Stimulated activated naive CD4-positive, alpha-beta T cell treated with Interleukin-2 at 50 U/mL for 16 hours (primary cell): ENCODE data around the gene SNX33.
A peak's percentile ranks its signal among the peaks of the same experiment; 100 is the strongest.
"Not testable (repeated sequence)": the region's sequence is repeated elsewhere in the genome, so short reads cannot be mapped to it uniquely, and the experiment has no call there.

Source experiments
- DNase-seq: peaks from one replicate; lab custom pipeline; 2025; lab: John Stamatoyannopoulos, UW

The SNX33 gene

DNA sequence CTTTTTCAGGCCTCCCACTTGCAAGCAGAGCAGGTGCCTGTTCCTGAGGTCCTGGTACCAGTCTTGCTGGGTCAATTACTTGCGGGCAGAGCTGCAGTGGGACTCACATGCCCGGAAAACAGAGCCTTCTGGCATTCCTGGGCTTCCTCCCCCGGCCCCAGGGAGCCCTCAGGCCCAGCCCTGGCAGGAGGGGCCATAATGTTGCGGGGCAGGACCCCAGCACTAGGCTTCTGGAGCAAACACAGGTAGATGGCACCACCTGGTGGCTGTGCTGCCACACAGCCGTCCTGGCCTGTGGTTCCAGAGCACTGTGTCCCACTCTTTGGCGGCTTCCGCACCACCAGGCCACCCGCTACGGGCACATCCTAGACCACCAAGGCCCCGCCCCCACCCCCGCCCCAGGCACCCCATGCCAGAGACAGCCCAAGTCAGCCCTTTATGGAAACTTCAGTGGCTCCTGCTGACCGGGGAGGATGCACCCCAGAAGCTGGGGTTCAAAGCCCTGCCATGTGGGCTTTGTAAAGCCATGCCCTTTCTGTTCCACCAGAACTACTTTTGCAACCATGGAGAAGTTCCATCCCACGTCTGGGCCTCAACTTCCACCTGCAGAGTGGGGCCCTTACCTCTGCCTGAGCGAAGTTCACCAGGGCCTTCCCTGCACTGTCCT is 36.1 kb downstream of the SNX33 start:
- peak; percentile 46 for DNase-seq

DNA sequence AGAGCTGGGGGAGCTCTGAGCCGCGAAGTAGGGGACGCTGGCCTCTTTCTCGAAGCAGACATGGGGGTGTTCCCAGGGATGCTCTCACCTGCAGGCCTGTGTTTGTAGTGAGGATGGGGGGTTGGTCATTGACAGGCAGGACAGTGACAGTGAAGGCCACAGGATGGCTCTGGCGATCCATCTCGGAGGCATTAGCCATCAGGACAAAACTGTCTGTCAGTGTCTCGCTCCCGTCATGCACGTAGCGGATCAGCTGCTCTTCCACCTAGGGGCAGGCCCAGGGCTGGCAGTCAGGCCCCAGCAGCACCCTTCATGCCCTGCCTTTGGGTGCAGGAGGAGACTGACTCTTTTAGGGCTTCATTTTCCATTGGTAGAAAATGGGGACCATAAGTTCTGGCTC is 36.9 kb downstream of the SNX33 start:
- DNase-seq, result no peak

DNA sequence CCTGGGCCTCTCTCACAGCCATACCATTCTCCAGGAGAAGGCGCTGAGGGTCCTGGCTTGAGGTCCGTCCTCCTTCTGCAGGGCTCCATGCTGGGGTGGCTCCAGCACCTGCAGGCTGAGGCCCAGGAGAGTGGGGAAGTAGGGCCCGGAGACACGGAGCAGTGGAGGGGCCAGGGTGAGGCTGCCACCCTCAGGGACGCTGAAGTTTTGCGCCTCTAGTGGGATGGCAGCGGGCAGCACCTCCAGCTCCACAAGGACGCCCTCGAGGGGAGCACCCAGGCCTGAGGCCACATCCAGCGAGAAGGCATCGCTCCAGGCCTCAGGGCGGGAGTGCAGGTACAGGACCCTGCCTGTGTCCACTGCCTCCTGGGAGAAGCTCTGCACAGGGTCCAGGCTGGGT is 37.5 kb downstream of the SNX33 start:
- DNase-seq, result no peak

DNA sequence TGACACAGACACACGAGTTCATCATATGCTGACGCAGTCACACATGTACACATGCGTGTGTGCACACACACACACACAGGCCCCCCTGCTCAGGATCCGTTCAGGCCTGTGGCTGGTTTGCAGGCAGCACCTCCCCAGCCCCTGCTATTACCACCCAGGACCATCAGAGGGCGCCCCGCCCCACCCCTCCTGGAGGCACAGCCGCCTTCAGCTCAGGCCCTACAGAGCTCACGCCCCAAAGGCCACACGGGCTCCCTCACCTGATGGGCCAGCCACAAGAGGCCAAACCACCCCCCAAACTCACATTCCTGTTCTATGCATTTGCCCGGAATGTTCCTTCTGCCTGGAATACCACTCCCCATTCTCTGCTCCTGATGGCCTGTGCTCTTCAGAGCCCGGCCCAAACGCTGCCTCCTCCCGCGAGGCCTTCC is 38.5 kb downstream of the SNX33 start:
- peak; percentile 67 for DNase-seq

DNA sequence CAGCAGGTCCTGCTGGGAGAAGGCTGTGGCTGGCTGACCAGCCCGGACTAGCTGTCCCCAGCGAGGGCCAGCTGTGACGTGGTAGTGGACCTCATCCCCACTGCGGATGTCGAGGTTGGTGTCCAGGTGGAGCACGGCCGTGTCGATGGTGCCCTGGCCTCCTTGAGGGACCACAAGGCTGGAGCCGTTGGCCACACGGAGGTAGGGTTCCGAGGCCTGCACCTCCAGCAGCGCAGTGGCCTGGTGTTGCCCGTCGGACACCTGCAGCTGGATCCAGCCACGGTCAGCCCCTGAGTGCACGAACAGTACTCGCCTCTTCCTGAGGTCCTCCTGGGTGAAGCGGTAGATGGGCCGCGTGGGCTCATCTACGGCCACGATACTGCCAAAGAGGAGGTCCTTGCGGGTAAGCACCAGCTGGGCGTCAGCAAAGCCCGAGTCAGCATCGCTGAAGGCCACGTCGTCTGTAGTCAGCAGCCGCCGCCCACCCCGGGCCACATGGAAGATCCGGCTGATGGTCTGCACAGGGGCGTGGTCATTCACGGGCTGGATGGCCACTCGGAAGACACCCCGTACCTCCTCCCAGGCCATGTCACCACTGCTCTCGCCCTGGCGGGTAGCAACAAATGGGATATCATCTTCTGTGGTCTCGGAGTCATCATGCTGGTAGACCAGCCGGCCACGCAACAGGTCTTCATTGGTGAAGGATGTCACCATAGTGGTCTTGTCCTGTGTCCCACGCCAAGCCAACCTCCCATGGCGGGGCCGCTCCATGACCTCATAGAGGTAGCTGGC is 40.0 kb downstream of the SNX33 start:
- DNase-seq, result no peak

DNA sequence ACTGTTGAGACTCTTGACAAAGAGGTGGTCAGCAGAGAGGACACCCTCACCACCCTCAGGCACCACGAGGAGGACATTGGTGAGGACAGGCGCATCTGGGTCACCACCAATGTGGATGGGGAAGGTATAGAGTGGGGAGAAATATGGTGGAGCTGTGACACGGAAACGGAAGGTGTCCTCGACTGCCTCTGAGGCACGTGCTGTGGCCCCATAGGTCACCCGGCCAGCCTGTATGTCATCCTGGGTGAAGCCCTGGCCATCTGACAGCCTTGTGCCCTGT is 40.5 kb downstream of the SNX33 start:
- DNase-seq, result no peak

DNA sequence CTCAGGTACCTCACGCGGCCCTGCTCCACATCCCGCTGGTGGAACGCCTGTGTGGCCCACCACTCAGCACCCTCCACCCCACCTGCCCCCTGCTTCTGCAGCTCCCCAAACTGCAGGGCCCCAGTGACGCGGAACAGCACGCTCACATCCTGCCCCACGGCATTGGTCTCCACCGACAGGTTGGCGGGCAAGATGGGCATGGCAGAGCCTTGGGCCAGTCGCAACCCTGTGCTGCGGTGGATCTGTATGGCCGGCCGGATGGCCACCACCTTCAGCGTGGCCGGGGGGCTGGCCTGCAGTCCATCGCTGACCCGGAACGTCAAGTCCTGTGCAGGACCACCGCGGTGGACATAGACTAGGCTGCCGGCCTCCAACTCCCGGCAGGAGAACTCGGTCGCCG is 41.1 kb downstream of the SNX33 start:
- DNase-seq, result no peak

DNA sequence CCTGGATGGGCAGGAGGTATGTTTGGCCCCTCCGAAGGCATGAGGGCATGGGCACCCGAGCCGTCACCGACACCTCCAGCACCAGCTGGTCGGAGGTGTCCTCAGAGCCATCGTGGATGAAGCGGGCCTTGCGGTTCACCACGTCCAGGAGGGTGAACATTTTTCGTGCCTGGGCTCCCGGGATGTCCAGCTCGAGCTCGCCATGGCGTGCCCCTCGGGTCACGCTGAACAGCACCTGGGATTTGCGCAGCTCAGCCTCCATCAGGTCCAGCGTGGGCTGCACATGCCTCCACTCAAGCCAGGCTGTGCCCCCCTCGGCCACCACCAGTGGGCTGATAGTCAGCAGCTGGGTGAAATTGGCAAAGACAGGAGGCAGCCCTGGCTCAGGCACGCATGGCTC is 41.7 kb downstream of the SNX33 start:
- DNase-seq, result not testable (repeated sequence)

DNA sequence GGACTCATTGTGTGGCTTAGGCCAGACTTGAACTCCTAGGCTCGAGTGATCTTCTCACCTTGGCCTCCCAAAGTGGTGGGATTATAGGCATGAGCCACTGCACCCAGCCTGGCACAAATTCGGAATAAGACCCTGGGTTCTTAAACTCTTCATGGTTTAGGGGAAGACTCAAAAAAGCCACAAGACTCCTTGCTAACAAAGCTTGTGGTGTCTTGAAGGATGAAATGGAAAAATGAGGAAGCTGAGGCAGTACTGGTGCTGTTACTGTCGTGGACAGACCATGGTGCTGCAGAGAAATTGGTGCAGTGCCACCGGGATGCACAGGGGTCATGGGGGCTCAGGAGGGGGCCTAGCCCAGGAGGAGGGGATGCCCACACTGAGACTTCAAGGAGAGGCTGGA is 44.6 kb downstream of the SNX33 start:
- DNase-seq, result not testable (repeated sequence)

DNA sequence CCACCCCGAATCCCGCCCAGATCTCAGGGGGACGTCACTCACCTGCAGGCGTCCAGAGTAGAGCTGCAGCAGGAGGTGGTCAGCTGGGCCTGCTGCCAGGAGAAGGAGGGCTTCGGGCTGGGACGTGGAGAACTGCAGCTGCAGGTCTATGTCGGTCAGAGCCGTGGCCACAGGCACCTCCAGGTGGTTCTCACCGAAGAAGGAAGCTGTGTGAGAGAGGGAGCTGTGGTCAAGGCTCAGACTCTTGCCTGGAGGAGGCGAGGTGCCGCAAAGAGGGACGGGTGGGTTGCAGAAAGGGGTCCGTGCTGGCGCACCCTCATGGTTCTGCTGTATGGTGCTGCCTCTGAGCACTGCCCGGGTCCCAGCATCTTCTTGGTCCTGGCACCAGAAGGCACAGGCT is 45.3 kb downstream of the SNX33 start:
- not testable (repeated sequence) for DNase-seq

DNA sequence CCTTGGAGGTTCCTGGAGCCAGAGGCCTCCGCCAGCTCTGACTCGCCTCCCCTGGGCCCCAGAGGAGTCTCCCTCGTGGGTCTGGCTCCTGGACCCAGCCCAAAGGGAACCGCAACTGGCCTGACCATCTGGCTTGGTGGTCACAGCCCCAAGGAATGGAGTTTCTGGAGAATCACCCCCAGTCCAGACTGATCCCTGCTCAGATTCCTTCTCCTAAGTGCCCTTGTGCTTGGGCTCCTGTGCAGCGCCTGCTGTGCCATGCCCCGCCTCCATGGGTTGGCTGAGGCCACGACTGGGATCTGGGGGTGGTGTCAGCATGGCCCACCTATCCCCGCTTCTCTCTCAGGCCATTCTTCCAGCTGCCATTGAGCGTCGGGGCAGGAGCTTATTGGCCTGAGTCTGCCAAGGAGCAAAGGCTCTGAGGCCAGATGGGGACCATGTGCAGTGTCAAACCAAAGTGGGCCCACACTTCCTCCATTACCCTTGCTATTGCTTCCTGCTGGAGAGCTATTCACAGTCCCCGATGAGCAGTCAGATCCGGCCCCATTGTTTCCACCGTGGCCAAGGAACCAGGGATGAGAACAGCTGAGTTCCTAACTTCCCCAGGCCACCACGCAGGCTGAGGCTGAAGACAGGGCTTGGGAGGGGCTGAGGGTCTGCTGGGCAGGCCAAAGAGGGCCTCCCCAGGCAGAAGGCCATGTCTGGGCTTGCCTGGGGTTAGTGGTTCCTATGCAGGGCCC is 46.0 kb downstream of the SNX33 start:
- no peak for DNase-seq

DNA sequence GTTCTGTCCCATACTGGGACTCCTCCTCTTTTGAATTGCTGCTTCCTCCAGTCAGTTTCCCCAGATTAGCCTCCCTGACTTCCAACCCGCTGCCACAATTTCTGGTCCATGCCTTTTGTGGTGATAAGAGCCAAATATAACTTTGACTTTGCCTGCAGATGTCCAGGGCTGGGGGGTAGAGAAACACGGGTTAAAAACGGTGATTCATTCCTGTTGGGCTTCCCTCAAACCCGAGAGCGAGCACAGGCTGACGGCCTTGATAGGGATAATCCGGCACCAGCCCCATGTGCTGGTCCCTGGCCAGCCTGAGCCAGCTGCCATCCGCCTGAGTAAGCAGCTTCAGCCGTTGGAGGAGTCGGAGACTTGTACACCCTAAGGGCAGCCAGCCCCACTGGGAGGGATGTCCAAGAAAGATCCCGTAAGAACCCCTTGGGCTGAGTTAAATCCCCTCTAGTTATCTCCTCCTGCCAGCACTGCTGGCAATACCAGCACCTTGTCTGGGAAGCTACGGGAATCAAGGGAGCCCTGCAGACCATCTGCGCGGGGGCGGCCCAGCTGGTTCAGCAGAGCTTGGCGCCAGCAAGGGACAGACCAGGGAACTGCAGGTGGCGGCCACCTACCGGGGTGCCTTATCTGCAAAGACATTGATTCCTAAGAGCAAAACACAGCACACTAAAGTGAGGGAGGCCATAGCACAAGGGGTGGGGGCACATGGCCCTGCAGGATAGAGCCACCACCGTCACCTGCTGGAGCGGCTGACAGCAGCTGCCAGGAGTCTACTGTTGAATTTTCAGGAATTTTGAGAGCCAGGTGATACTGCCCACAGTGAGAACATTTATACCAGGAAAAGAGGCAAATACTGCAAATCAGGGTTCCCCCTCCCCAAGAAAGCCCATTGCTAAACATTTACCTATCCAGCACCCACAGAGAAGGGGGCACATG is 46.8 kb downstream of the SNX33 start:
- no peak for DNase-seq

DNA sequence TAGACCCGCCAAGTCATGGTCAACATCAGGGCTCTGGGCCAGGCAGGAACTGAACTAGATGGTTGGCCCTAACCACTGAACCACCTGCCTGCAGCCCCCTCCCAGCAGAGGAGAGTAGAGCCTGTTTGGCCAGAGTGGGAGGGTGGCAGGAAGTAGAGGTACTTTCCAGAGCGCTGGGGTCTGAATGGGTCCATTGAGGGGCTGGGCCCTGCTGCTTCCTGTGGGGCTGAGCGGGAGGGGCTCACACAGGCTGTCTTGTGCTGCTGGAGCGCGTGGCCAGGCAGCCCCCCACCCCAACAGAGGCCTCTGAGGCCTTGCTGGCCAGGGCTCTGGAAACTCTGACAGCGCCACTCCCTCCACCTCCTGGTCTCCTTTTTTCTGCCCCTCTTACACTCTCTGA is 47.5 kb downstream of the SNX33 start:
- DNase-seq, result no peak

DNA sequence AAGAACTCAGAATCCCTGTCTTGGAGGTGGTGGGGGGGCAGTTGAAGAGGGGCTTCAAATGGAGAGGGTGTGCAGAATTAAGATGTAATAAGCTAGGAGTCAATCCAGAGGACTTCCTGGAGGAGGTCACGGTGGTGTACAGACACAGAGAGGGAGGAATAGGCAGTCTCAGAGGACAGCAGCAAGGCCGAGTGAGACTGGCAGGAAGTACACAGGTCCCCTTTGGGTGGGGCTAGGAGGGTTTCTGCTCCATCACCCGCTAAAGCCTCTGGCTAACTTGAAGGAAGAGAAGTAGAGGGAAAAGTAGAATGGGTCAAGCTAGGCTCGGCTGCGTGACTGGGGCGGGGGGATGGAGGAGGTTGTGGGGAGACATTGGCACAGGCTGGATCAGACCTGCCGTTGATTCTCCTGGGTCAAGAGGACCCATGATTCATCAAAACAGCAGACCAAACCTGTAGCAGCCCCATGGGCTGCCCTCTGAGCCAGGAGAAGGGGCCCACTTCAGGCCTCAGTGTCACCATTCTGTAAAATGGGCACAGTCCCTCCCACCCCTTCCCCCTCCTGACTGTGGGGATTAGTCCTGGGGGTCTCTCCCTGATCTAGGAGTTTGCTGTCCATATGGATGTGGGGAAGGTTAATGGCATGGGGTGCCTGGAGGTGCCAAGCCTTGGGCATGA is 48.1 kb downstream of the SNX33 start:
- DNase-seq, result no peak

DNA sequence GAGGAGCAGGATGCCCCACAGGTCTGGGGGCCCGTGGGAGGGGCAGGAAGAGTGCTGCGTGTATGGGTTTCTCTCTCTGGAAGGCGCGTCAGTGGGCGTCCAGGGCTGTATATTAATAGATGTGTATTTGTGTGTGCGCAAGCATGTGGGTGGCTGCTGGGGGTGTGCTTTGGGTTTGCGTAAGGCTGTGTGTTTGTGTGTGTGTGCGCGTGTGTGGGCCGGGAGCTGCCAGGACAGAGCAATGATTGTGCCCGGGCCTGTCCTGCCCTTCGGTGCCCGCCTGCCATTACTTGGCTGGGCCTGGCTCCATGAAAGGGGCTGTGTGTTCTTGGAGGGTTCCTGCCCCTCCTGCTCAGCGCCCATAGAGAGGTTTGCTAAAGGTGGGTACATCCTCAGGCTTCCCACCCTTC is 48.6 kb downstream of the SNX33 start:
- no peak for DNase-seq

DNA sequence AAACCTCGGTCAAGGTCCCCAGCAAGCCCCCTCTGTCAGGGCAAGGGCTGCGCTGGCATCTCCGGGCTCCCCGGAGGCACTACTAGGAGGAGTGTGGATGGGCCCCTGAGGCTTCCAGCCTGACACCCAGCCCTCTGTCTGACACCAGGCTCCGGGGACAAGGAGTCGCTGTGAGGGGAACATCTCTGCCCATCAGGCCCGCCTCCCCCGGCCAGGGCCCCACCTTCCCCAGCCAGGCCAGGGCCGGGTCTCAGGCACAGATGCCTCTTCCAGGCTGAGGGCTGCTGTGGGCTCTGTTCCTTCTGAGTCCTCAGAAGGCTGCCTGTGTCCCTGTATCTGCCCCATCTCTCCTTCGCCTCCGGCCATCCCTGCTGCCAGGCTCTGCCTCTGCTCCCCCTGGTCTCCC is 49.1 kb downstream of the SNX33 start:
- no peak for DNase-seq

DNA sequence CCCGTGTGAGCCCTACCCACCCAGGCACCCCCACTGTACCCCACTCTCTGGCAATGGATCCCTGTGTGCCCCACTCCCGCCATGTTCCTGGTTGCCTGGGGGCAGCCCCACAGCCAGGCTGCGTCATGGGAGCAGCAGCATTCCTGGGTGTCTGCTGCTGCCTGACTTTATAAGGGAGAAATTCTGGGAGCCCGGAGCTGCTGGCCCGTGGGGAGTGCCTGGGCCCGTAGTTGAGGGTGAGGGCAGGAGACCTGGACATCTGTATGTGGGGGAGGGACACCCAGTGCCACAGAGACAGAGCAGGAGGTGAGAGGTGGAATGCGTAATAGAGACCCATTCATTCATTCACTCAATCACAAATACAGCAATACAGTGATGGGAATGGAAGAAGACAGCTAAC is 49.8 kb downstream of the SNX33 start:
- DNase-seq, result no peak

DNA sequence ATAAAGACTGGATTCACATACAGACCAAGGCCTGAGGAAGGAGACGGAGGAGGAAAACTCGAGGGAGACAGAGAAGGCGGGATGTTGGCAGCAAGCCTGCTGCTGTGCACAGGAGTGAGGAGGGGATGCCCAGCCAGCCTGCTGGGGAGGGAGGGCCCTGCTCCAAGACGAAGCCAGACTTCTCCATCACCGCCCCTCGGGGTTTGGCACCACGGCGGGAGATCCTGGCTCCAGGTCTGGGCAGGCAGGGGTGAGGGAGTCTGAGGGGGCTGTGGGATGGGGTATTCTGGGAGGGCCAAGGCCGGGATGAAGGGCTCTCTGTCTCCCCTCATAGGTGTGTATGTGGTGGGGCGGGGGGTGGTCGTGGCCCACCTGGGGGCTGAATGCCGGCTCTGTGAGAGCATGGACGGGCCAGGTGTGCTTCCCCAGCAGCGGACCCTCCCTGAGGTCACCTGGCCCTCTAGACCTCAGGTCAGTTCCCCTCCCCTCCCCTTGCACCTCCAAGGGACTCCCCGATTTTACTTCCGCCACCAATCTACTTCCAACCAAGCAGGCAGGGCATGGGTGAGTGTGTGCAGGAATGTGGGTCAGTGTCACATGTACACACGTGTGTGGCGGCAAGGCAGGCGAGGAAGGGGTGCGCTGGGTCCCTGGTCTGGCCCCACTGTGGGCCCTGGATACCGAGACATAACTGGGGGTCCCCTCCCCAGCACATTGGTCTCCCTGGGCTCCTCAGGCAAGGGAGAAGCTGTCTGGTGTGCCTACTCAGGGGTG is 50.4 kb downstream of the SNX33 start:
- not testable (repeated sequence) for DNase-seq

DNA sequence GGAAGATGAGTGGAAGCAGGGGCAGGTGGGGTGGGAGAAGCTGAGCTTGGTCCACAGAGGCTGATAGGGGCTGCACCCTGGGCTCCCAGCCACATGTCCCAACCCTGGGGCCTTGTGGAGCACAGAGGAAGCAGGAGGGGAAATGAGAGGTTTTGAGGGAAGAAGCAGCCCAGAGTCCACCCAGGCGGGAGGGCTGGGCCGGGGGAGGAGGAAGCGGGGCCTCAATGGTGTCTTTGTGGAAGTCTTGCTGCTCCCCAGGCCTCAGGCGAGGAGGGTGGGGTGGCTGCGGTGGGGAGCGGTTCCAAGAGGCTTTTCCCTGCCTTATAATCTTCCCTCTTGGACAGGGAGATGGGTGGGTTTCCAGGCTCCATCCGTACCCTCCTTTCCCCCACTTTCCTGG is 51.8 kb downstream of the SNX33 start:
- DNase-seq, result not testable (repeated sequence)

DNA sequence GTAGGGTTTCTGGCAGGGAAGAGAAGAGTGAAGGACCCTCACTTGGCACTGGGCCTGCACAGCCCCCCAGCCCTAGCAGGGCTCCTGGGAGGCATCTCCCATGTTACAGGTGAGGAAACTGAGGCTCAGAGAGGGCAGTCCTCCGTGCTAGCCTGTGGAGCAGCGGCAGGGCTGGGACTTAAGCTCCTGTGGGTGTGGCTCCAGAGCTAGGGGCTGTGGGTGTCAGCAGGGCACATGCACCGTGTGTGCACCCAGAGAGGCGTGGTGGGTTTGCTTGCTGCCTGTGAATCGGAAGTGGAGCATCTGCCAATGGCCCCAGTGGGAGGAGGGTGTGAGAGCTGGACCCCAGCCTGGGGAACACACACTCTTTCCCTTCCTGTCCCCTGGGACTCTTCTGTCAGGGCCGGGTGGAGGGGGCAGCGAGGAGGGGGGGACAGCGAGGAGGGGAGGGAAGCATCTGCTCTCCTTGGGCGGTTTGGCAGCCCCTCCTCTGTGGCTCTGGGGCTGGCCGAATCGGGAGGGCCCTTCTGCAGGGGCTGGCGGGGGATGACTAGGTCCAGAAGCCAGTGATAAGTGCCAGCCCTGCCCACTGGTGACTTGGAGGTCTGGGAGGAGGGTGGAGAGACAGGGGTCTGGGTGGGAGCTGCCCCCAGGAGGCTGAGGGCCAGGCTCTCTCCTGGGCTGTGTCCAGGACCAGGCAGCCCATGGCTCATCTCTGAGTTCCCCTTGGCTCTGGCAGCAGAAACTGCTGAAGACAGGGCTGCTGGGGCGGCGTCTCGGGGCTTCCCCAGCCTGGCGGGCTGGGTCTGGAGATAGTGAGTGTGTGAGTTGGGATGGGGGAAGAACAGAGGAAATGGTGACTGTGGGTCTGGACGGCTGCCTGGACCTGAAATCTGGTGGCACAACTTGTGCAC is 52.5 kb downstream of the SNX33 start:
- DNase-seq, result not testable (repeated sequence)
